Neural crest cell (in vitro differentiated cells): Measurements from ENCODE around the gene AGPS. TPM values are rescaled to one million over a fixed set of nuclear protein-coding genes. Genes with fewer than 3 reads are reported as not detected.
"Not testable (repeated sequence)": the region's sequence is repeated elsewhere in the genome, so short reads cannot be mapped to it uniquely, and the experiment has no call there.

Experiments used
- DNase-seq: peaks from one replicate; pipeline ENCODE4 v3.0.0; 2021; ENCODE audit warnings: low read depth, mixed read lengths, low spot score
- H3K27ac Mint-ChIP-seq: one replicate; pipeline ENCODE4 v1.8.0; 2021; ENCODE audit warnings: mild to moderate bottlenecking, mixed read lengths; ENCODE audit not compliant: unreplicated experiment
- H3K27me3 Mint-ChIP-seq: 2 replicates; pipeline ENCODE4 v1.8.0; 2021; ENCODE audit warnings: low read depth, mild to moderate bottlenecking, mixed read lengths
- H3K36me3 Mint-ChIP-seq: 2 replicates; pipeline ENCODE4 v1.8.0; 2021; ENCODE audit warnings: low read depth, mild to moderate bottlenecking, mixed read lengths
- H3K4me1 Mint-ChIP-seq: 2 replicates; pipeline ENCODE4 v1.8.0; 2021; ENCODE audit warnings: mixed read lengths
- H3K4me3 Mint-ChIP-seq: one replicate; pipeline ENCODE4 v1.8.0; 2021; ENCODE audit warnings: mild to moderate bottlenecking, mixed read lengths
- H3K9me3 Mint-ChIP-seq: 2 replicates; pipeline ENCODE4 v1.8.0; 2021; ENCODE audit warnings: mixed read lengths
- total RNA-seq: library from RNA; stranded (reverse); gene quantifications from 2 replicates; pipeline ENCODE4 v1.2.1, GENCODE V29; 2021
- TF ChIP-seq, protein P1 (sequence below): fragments of 200-600 bp; sonication (generic); conservative IDR thresholded peaks from 2 replicates; pipeline ENCODE4 v1.5.0; 2021; ENCODE audit warnings: antibody characterized with exemption, mild to moderate bottlenecking

Gene AGPS
- total RNA-seq, 1 donor from 2014 or later = 51.5 TPM

DNA sequence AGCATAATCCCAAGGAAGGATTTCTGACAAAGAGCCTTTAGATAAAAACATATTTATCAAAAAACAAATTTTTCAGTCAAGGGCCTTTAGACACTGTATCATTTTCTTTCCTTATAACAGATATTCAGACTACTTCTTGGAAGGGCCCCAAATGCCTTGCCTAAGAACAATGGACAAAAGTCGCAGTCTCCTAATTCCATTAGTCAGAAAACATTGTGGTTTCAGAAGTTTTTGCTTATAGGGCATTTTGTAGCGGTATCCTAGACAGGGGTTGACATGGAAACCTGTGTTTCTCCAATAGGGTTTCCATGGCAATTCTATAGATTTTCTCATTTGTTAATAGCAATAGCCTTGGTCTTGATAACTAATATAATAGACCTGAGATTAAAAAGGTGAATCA is 36.7 kb upstream of the AGPS start:
- no peak overlapping the region for H3K27ac Mint-ChIP-seq
- no peak for DNase-seq
- no peak overlapping the region for H3K4me3 Mint-ChIP-seq
- H3K9me3 Mint-ChIP-seq = peaks cover 2% of the 10 kb centered on the region
- H3K36me3 Mint-ChIP-seq = peaks cover 4% of the 10 kb centered on the region
- H3K4me1 Mint-ChIP-seq = peaks cover 8% of the 10 kb centered on the region
- no peaks in the 10 kb centered on the region for H3K27me3 Mint-ChIP-seq
- TF ChIP-seq, protein P1, sequence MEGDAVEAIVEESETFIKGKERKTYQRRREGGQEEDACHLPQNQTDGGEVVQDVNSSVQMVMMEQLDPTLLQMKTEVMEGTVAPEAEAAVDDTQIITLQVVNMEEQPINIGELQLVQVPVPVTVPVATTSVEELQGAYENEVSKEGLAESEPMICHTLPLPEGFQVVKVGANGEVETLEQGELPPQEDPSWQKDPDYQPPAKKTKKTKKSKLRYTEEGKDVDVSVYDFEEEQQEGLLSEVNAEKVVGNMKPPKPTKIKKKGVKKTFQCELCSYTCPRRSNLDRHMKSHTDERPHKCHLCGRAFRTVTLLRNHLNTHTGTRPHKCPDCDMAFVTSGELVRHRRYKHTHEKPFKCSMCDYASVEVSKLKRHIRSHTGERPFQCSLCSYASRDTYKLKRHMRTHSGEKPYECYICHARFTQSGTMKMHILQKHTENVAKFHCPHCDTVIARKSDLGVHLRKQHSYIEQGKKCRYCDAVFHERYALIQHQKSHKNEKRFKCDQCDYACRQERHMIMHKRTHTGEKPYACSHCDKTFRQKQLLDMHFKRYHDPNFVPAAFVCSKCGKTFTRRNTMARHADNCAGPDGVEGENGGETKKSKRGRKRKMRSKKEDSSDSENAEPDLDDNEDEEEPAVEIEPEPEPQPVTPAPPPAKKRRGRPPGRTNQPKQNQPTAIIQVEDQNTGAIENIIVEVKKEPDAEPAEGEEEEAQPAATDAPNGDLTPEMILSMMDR = no peak

DNA sequence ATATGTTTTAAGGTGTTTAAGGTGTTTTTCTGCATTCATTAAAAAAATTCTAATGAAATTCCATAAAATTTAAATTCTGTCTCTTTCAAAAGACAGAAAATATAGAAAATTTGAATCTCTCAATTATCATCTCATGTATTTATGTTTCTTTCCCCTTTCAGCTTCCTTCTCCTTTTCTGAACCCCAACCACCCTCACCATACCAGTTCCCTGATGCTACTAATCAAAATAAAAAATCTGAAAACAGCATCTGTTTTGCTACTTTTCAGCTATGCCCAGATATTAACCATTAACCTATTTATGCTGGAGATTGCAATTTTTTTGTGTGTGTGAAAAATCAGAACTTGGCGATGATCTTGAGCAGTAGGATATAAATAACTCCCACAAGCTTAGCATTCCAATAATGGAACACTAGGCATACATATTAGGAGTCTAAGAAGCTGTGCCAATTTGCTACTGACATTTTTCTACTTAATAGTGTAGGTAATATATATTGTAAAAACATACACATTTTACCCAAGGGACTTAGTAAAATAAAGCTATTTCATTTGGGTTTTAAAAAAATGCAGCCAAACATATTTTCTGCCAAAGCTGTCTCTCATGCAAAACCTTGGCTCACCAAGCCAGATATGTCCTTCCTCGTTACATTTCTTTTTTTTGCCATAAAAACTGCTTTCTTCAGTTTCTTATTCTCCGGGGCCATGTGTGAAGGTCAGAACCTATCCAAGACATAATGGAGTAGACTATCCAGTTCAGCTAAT is 32.6 kb upstream of the AGPS start:
- no peak for DNase-seq
- TF ChIP-seq, protein P1 = no peak
- peaks cover 8% of the 10 kb centered on the region for H3K4me1 Mint-ChIP-seq
- no peak overlapping the region for H3K27ac Mint-ChIP-seq
- H3K9me3 Mint-ChIP-seq = peaks cover 2% of the 10 kb centered on the region
- H3K27me3 Mint-ChIP-seq = no peaks in the 10 kb centered on the region
- H3K36me3 Mint-ChIP-seq = no peaks in the 10 kb centered on the region
- H3K4me3 Mint-ChIP-seq = no peak overlapping the region

DNA sequence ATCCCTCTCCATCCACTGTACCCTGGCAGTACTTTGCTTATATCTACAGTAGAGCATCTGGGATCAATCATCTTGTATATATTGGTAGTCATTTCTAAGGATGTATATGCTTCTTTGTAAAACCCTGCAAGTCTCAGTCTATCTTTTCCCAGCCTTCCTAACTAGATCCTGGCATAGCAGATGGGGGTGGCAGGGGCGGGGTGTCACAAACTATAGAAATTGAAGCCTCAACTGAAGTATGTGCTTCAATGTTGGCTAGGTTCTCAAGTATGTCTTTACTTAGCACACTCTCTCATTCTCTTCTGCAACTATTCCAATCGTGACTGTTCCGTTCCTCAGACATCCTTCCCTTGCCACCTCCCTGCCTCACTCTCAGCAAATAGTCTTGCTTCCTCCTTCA is 30.1 kb upstream of the AGPS start:
- TF ChIP-seq, protein P1 = no peak
- no peak overlapping the region for H3K27ac Mint-ChIP-seq
- H3K27me3 Mint-ChIP-seq = no peaks in the 10 kb centered on the region
- no peaks in the 10 kb centered on the region for H3K36me3 Mint-ChIP-seq
- H3K9me3 Mint-ChIP-seq = no peaks in the 10 kb centered on the region
- H3K4me3 Mint-ChIP-seq = no peak overlapping the region
- no peak for DNase-seq
- no peaks in the 10 kb centered on the region for H3K4me1 Mint-ChIP-seq

DNA sequence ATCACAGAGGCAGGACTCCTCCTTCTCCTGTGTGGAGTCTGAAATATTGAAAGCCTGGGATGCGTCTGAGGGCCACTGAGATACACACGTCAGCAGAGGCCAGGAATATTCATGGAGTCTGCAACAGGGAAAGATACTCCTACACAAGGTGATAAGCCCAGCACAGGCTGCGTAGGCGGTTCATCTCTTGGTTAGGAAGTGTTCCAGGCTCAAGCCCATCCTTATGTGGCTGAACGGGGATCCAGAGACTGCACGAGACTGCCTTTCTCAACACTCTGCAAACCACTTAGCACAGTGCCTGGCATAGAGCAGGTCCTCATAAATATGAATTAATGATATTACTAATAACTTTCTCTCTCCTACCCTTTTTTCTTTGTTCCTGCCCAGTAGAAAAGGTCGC is 29.2 kb upstream of the AGPS start:
- DNase-seq = no peak
- no peak overlapping the region for H3K4me3 Mint-ChIP-seq
- peaks cover 5% of the 10 kb centered on the region for H3K36me3 Mint-ChIP-seq
- H3K27me3 Mint-ChIP-seq = no peaks in the 10 kb centered on the region
- peaks cover 5% of the 10 kb centered on the region for H3K9me3 Mint-ChIP-seq
- no peaks in the 10 kb centered on the region for H3K4me1 Mint-ChIP-seq
- TF ChIP-seq, protein P1 = no peak
- H3K27ac Mint-ChIP-seq = no peak overlapping the region

DNA sequence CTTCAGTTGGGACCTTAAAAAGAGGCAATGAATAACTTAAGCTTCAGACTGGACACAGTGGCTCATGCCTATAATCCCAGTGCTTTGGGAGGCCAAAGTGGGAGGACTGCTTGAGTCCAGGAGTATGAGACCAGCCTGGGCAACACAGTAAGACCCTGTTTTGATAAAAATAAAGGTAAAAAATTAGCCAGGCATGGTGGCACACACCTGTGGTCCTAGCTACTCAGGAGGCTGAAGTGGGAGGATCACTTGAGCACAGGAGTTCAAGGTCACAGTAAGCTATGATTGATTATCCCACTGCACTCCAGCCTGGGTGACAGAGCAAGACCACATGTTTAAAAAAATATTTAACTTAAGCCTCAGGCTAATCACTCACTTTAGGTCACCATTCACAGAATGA is 26.8 kb upstream of the AGPS start:
- not testable (repeated sequence) for H3K4me3 Mint-ChIP-seq, H3K27ac Mint-ChIP-seq, H3K4me1 Mint-ChIP-seq, H3K27me3 Mint-ChIP-seq, DNase-seq
- Mint-ChIP-seq H3K9me3 (peaks cover 16% of the 10 kb centered on the region), H3K36me3 (peaks cover 11% of the 10 kb centered on the region)

DNA sequence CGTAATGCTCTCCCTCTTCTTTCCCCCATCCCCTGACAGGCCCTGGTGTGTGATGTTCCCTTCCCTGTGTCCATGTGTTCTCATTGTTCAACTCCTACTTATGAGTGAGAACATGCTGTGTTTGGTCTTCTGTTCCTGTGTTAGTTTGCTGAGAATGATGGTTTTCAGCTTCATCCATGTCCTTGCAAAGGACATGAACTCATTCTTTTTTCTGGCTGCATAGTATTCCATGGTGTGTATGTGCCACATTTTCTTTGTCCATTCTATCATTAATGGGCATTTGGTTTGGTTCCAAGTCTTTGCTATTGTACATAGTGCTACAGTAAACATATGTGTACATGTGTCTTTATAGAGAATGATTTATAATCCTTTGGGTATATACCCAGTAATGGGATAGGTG is 24.6 kb upstream of the AGPS start:
- not testable (repeated sequence) for H3K27me3 Mint-ChIP-seq, H3K27ac Mint-ChIP-seq, H3K4me1 Mint-ChIP-seq, DNase-seq, H3K4me3 Mint-ChIP-seq
- H3K36me3 Mint-ChIP-seq = peaks cover 28% of the 10 kb centered on the region
- peaks cover 35% of the 10 kb centered on the region for H3K9me3 Mint-ChIP-seq
